ENCODE data around the gene ILK.

ILK gene

DNA sequence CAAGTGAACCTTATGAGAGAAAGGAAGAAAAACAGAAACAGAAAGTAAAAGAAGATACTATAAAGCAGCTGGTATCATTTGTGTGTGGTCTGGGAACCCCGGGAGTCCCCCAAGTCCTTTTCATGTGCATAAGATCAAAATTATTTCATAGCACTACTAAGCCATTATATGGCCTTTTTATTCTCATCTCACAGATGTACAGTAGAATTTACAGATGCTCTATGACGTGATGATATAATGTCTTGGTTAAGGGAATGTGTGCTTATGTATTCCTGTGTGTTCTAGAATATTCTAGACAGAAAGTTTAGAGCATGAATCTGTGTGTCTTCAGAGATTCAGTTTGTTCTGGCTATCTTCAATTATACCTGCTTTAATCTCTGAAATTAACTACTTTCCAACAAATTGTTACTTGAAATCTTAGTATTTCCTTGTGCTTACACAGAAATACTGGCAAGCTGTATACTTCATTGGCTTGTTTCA lies 24.2 kb downstream of the ILK start:
- TF ChIP-seq, protein P1, sequence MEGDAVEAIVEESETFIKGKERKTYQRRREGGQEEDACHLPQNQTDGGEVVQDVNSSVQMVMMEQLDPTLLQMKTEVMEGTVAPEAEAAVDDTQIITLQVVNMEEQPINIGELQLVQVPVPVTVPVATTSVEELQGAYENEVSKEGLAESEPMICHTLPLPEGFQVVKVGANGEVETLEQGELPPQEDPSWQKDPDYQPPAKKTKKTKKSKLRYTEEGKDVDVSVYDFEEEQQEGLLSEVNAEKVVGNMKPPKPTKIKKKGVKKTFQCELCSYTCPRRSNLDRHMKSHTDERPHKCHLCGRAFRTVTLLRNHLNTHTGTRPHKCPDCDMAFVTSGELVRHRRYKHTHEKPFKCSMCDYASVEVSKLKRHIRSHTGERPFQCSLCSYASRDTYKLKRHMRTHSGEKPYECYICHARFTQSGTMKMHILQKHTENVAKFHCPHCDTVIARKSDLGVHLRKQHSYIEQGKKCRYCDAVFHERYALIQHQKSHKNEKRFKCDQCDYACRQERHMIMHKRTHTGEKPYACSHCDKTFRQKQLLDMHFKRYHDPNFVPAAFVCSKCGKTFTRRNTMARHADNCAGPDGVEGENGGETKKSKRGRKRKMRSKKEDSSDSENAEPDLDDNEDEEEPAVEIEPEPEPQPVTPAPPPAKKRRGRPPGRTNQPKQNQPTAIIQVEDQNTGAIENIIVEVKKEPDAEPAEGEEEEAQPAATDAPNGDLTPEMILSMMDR (IDR thresholded peaks at IDR 0.05), result no peak

DNA sequence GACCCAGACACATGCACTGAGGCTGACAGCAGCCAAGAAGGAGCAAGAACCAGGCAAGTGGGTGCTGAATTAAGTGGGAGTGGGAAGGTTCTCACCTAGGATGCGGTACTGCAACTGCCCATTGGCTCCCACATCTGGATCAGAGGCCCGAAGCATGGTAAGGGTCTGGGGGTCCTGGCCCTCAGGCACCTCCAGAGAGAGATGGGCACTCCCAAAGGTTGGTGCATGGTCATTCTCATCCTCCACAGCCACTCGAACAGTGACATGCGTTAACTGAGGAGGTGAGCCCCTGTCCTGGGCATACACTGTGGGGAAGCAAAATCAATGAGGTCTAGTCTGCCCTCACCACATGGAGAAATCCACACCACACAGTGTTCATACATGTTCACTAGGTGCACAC lies 25.0 kb downstream of the ILK start:
- TF ChIP-seq, protein P1 (IDR thresholded peaks at IDR 0.05), result no peak

GRCh38 chr11:6629573-6629891 lies 26.0 kb downstream of the ILK start:
- TF ChIP-seq, protein P1 (IDR thresholded peaks at IDR 0.05), result no peak

DNA sequence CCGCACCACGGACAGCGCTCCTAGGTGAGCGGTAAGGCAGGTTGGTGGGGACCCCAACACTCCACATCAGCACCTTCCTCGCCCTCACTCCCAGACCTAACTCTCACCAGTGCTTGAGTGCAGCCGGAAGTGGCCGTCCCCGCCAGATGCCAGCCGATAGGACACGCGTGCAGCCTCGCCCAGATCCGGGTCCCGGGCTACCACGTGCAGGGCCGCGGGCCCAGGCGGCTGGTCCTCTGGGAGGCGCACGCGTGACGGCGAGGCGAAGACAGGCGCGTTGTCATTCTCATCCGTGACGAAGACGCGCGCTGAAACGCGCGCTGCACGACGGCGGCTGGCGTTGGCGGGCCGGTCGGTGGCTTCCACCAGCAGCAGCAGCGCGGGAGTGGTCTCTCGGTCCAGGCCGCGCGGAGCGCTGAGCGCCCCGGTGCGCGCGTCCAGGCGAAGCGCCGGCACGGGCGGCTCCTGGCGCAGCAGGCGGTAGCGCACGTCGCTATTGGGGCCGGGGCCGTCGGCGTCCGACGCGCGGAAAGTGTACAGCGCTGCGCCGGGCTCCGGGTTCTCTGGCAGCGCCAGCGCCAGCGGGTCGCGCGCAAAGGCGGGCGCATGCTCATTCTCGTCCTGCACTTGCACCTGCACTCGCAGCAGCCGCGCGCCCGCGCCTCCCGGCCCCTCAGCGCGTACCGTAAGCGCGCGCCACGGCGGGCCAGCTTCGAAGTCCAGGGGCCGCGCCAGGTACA lies 26.5 kb downstream of the ILK start:
- TF ChIP-seq, protein P1 (IDR thresholded peaks at IDR 0.05), result no peak

- TF ChIP-seq, protein P1 (IDR thresholded peaks at IDR 0.05), result no peak
These were observed 27.2 kb downstream of the ILK start for GRCh38 chr11:6630632-6631291.

- TF ChIP-seq, protein P1 (IDR thresholded peaks at IDR 0.05), result no peak
These were observed 27.9 kb downstream of the ILK start for GRCh38 chr11:6631361-6631890.

- TF ChIP-seq, protein P1 (IDR thresholded peaks at IDR 0.05), result no peak
These were observed 28.8 kb downstream of the ILK start for GRCh38 chr11:6632116-6633073.

Measured in LNCAP (cell line).